Kidney epithelial cell (primary cell): ENCODE measurements around the gene SVOPL. TPM values are rescaled to one million over a fixed set of nuclear protein-coding genes. Genes with fewer than 3 reads are reported as not detected.

ENCODE experiments used
- DNase-seq: peaks from one replicate; pipeline ENCODE4 v3.0.0-alpha.2; 2010; ENCODE audit warnings: low read depth
- H3K27me3 ChIP-seq: 2 replicates; pipeline ENCODE4 v1.6.0; 2011; ENCODE audit warnings: low read length; ENCODE audit not compliant: control insufficient read depth, insufficient read depth
- H3K36me3 ChIP-seq: 2 replicates; pipeline ENCODE4 v1.5.1; 2011; ENCODE audit warnings: low read length; ENCODE audit not compliant: control insufficient read depth, insufficient read depth
- H3K4me3 ChIP-seq: 2 replicates; pipeline ENCODE4 v1.5.1; 2011; ENCODE audit warnings: low read depth, mild to moderate bottlenecking, control low read depth, low read length
- total RNA-seq: library from RNA; depleted of rRNA; stranded (reverse); fragments of >200 nt; gene quantifications from 2 replicates; pipeline ENCODE4 v1.2.3, GENCODE V29; 2015
- TF ChIP-seq, protein P1 (sequence below): IDR thresholded peaks from 2 replicates; pipeline ENCODE4 v1.5.1; 2011; ENCODE audit warnings: mild to moderate bottlenecking, moderate library complexity, low read length, control low read depth, inconsistent platforms; ENCODE audit not compliant: insufficient read depth, poor library complexity, severe bottlenecking

Gene SVOPL
- total RNA-seq, 1 donor from 2014 or later: not detected

DNA sequence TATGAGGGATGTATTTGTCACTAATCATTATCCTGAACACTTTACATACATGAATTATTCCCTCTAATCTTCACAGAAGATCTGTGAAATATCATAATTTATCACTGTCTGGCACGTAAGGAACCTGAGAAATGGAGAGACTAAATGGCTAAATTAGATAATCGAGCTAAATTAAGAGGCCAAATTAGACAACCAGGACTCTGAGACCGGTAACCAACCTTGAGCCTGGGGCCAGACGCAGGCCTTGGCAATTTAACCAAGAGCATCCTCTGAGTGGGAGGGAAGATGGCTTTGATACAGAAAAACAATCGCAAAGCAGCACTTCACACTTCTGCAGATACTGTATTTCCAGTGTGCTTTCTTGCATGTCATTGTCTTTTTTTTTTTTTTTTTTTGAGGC is 21.4 kb downstream of the SVOPL start:
- TF ChIP-seq, protein P1, sequence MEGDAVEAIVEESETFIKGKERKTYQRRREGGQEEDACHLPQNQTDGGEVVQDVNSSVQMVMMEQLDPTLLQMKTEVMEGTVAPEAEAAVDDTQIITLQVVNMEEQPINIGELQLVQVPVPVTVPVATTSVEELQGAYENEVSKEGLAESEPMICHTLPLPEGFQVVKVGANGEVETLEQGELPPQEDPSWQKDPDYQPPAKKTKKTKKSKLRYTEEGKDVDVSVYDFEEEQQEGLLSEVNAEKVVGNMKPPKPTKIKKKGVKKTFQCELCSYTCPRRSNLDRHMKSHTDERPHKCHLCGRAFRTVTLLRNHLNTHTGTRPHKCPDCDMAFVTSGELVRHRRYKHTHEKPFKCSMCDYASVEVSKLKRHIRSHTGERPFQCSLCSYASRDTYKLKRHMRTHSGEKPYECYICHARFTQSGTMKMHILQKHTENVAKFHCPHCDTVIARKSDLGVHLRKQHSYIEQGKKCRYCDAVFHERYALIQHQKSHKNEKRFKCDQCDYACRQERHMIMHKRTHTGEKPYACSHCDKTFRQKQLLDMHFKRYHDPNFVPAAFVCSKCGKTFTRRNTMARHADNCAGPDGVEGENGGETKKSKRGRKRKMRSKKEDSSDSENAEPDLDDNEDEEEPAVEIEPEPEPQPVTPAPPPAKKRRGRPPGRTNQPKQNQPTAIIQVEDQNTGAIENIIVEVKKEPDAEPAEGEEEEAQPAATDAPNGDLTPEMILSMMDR: no peak
- Histone ChIP-seq H3K4me3 (no peak overlapping the region), H3K27me3 (no peaks in the 10 kb centered on the region), H3K36me3 (no peaks in the 10 kb centered on the region)
- DNase-seq: no peak

DNA sequence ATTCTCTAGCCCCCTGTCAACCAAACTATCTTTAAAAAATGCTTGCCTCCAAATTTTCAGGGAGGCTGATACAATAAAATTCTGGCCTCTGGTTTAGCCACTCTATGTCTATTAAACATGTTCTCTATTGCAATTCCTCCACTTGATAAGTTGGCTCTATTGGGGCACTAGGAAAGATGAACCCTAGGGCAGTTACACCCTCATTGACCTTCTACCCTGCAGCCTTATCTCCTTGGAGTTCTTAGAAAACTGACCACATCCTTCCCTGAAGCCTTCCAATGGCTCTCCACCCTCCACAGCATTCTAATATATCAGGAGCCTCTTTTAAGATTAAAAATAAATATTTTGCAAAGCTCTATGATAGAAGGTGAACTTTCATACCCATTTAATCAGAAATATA is 30.6 kb downstream of the SVOPL start:
- no peaks in the 10 kb centered on the region for H3K27me3 ChIP-seq
- H3K4me3 ChIP-seq: no peak overlapping the region
- no peaks in the 10 kb centered on the region for H3K36me3 ChIP-seq
- TF ChIP-seq, protein P1: no peak
- no peak for DNase-seq

DNA sequence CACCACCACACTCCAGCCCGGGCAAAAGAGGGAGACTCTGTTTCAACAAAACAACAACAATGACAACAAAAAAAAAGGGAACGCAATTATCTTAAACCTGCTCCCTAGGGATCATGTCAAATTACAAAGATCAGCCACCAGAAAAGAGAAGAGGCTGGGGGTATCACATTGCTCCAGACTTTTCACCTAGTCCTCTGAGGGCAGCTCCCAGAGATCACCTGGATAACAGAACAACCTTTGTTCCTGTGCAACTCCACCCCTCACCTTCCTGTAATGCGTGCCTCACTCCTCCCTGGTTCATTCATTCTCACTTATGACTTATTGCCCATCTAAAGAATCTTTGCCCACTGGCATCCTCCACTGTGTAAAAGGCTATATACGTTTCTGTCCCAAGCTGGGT is 31.8 kb downstream of the SVOPL start:
- Histone ChIP-seq H3K27me3 (no peaks in the 10 kb centered on the region), H3K36me3 (no peaks in the 10 kb centered on the region), H3K4me3 (no peak overlapping the region)
- TF ChIP-seq, protein P1: no peak
- DNase-seq: no peak

DNA sequence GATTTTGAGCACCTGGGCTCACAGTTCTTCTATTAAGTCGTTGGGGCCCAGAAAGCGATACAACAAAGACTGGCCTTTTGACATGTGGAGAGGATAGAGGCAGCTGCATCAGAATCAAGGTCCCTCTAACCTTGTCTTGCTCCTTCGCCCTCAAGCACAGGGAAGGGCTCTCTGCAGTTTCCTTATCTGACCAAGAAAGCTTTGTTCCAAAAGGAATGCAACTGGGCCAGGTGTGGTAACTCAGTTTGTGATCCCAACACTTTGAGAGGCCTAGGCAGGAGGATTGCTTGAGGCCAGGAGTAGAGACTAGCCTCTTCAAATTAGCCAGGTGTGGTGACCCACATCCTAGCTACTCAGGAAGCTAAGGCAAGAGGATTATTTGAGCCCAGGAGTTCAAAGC is 32.2 kb downstream of the SVOPL start:
- TF ChIP-seq, protein P1: no peak
- Histone ChIP-seq H3K36me3 (no peaks in the 10 kb centered on the region), H3K4me3 (no peak overlapping the region), H3K27me3 (no peaks in the 10 kb centered on the region)
- no peak for DNase-seq

DNA sequence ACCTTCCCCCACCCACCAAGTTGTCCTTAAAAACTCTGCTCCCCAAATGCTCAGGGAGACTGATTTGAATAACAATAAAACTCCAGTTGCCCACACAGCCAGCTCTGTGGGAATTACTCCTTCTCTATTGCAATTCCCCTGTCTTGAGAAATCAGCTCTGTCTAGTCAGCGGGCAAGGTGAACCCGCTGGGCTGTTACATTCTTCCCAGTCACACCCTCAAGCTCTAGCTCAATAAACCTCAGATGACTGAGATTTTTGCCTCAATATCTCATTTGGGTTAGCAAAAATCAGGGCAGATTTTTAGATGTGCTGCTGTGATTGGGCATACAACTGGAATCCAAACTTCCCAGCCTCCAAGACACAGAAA is 32.9 kb downstream of the SVOPL start:
- no peak overlapping the region for H3K4me3 ChIP-seq
- DNase-seq: no peak
- TF ChIP-seq, protein P1: no peak
- no peaks in the 10 kb centered on the region for H3K27me3 ChIP-seq
- no peaks in the 10 kb centered on the region for H3K36me3 ChIP-seq

DNA sequence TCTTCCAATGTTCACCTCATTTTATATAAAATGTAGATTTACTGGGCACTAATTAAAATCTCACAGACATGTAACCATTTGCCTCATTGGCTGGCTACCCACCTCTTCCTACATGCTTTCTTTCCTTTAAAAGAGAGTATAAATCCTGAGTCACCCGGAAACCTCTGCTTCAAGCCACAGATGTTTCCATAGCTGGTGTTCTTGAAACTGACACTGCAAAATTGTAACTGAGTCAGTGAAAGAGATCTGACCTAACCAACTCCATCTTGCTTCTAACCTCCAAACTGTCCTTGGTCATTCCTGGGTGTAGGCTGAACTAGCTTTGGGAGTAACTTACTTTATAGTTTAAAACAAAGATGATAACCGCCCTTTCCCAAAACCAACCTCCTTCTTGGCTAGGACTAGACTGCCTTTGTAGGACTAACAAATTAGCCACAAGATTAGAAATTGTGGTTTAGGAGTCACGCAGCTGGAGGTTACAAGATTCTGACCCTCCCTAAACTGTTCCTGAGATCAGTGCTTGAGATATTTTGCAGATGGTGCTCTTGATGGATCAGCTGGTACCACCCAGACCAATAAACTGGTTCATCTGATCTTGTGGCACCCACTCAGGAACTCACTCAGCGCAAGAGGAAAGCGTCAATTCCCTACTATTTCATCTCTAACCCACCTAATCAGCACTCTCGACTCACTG is 33.5 kb downstream of the SVOPL start:
- DNase-seq: no peak
- TF ChIP-seq, protein P1: no peak
- H3K27me3 ChIP-seq: no peaks in the 10 kb centered on the region
- no peaks in the 10 kb centered on the region for H3K36me3 ChIP-seq
- H3K4me3 ChIP-seq: no peak overlapping the region
